Stomach (tissue), 9 donors: ENCODE results near the gene PCNP. TPM values are rescaled to one million over a fixed set of nuclear protein-coding genes. Genes with fewer than 3 reads are reported as not detected.
"Not testable (repeated sequence)": the region's sequence is repeated elsewhere in the genome, so short reads cannot be mapped to it uniquely, and the experiment has no call there.

ENCODE experiments used
- DNase-seq, 2 donors: peaks; one replicate each; pipeline versions ENCODE4 v3.0.0 to v3.0.0-alpha.2; 2013 to 2019
- H3K27ac ChIP-seq, 5 donors: fragments of 200-600 bp in 4 of 5; sonication (generic) in 4 of 5; one replicate each; pipeline ENCODE4 v1.5.1; 2013 to 2019; ENCODE audit warnings: mild to moderate bottlenecking in 1 of 5, moderate library complexity in 1 of 5
- H3K27me3 ChIP-seq, 3 donors: fragments of 200-600 bp; sonication (generic); one replicate each; pipeline ENCODE4 v1.5.1; 2017 to 2019; ENCODE audit warnings: mixed run types in 1 of 3
- H3K36me3 ChIP-seq, 4 donors: fragments of 200-600 bp; sonication (generic); 1 replicate in 3 of 4; 2 replicates in 1 of 4; pipeline ENCODE4 v1.5.1; 2016 to 2019
- H3K4me1 ChIP-seq, 4 donors: fragments of 200-600 bp; sonication (generic); one replicate each; pipeline ENCODE4 v1.5.1; 2016 to 2019
- H3K4me3 ChIP-seq, 4 donors: fragments of 200-600 bp; sonication (generic) in 3 of 4; one replicate each; pipeline ENCODE4 v1.5.1; 2016 to 2019; ENCODE audit warnings: mild to moderate bottlenecking in 1 of 4
- H3K9me3 ChIP-seq, 4 donors: fragments of 200-600 bp; sonication (generic); one replicate each; pipeline ENCODE4 v1.5.1; 2016 to 2019
- CTCF ChIP-seq, 7 experiments: fragments of 450-650 bp in 4 of 7; fragments of 200-600 bp in 3 of 7; sonication (generic) in 3 of 7; IDR thresholded peaks; one replicate each; pipeline ENCODE4 v1.5.1; 2016 to 2019; ENCODE audit warnings: antibody characterized with exemption in 7 of 7, control low read depth in 2 of 7, mild to moderate bottlenecking in 1 of 7
- EP300 ChIP-seq: sonication (generic); formaldehyde crosslinking; IDR thresholded peaks from one replicate; pipeline ENCODE4 v1.6.1; 2017; ENCODE audit warnings: antibody characterized with exemption
- POLR2A ChIP-seq, 4 donors: fragments of 450-650 bp; IDR thresholded peaks; one replicate each; pipeline ENCODE4 v1.6.1; 2016; ENCODE audit warnings: antibody characterized with exemption in 4 of 4, control low read depth in 2 of 4, mild to moderate bottlenecking in 1 of 4, moderate library complexity in 1 of 4
- POLR2AphosphoS5 ChIP-seq, 3 donors: sonication (generic); formaldehyde crosslinking; IDR thresholded peaks; one replicate each; pipeline ENCODE4 v1.6.1; 2016; ENCODE audit warnings: antibody characterized with exemption in 3 of 3
- WGBS, 5 donors: extraction: QIAGEN DNeasy Blood & Tissue Kit in 3 of 5; methylation state at CpG; one replicate each; pipeline versions ENCODE4 v1.1.5 to v1.1.7; 2013 to 2018; 5-methylcytosine and 5-hydroxymethylcytosine counted together
- intact Hi-C: fragments of 100-400 bp; cut with DNase I; formaldehyde crosslinking; loops from one replicate; pipeline ENCODE4 v1.15.1; 2023; ENCODE audit warnings: low total_unique reads
- polyA plus RNA-seq, 3 donors: library from polyadenylated mRNA; stranded (reverse); fragments of 200-250 nt; gene quantifications; one replicate each; pipeline ENCODE4 v1.2.3, GENCODE V29; 2013
- total RNA-seq, 5 donors: library from RNA; depleted of rRNA; stranded (reverse); fragments of >200 nt; gene quantifications; one replicate each; pipeline versions ENCODE4 v1.1.0 to v1.2.3, GENCODE V29; 2014 to 2016
- donor health status: healthy with polysubstance abuse.
- donor health status: Bipolar disorder and iron deficiency.
- donor health status: healthy.

PCNP gene
- total and polyA plus RNA-seq, 8 donors: 21.7 to 163 (median 87.4) TPM

GRCh38 chr3:101602731-101603130 lies 28.8 kb downstream of the PCNP start:
- H3K4me3 ChIP-seq: no peak overlapping the region
- H3K36me3 ChIP-seq: peaks cover 0 to 8% (median 0%) of the 10 kb centered on the region in 4 donors
- no peaks in the 10 kb centered on the region for H3K4me1 ChIP-seq
- WGBS, 5 donors: 88 to 97% (median 91%) methylated on average over 3 of the region's 3 CpGs
- intact Hi-C loops: no loop called here
- TF ChIP-seq POLR2A (IDR thresholded peaks at IDR 0.05) (no peak), POLR2AphosphoS5 (IDR thresholded peaks at IDR 0.05) (no peak)
- no peaks in the 10 kb centered on the region for H3K27me3 ChIP-seq
- no peaks in the 10 kb centered on the region for H3K9me3 ChIP-seq
- H3K27ac ChIP-seq: no peak overlapping the region
- no peak for DNase-seq

GRCh38 chr3:101603184-101603583 lies 29.2 kb downstream of the PCNP start:
- intact Hi-C loops: no loop called here
- 96 to 100% (median 100%) methylated on average over 1 of the region's 1 CpG for WGBS, 5 donors

GRCh38 chr3:101605398-101605797 lies 31.4 kb downstream of the PCNP start:
- WGBS, 5 donors: 64 to 74% (median 66%) methylated on average over 10 of the region's 10 CpGs
- DNase-seq, H3K36me3 ChIP-seq, H3K9me3 ChIP-seq, H3K4me1 ChIP-seq, H3K27me3 ChIP-seq, H3K27ac ChIP-seq, H3K4me3 ChIP-seq, intact Hi-C loops: not testable (repeated sequence)

More at GRCh38 chr3:101603184-101603583, 29.2 kb downstream of the PCNP start:
- Histone ChIP-seq H3K27ac (no peak overlapping the region), H3K27me3 (no peaks in the 10 kb centered on the region), H3K9me3 (no peaks in the 10 kb centered on the region), H3K4me3 (no peak overlapping the region), H3K36me3 (peaks cover 0 to 6% (median 0%) of the 10 kb centered on the region in 4 donors), H3K4me1 (no peaks in the 10 kb centered on the region)
- TF ChIP-seq EP300 (no peak), POLR2AphosphoS5 (IDR thresholded peaks at IDR 0.05) (no peak), POLR2A (IDR thresholded peaks at IDR 0.05) (no peak), CTCF (IDR thresholded peaks at IDR 0.05) (no peak)
- no peak for DNase-seq

GRCh38 chr3:101611023-101611422 lies 37.0 kb downstream of the PCNP start:
- TF ChIP-seq POLR2AphosphoS5 (IDR thresholded peaks at IDR 0.05) (no peak), CTCF (IDR thresholded peaks at IDR 0.05) (no peak), EP300 (no peak), POLR2A (IDR thresholded peaks at IDR 0.05) (no peak)
- intact Hi-C loops: no loop called here
- DNase-seq: no peak
- Histone ChIP-seq H3K36me3 (no peaks in the 10 kb centered on the region), H3K4me3 (no peak overlapping the region), H3K4me1 (no peaks in the 10 kb centered on the region), H3K27ac (no peak overlapping the region), H3K9me3 (no peaks in the 10 kb centered on the region), H3K27me3 (no peaks in the 10 kb centered on the region)
- WGBS, 5 donors: 70 to 83% (median 78%) methylated on average over 2 of the region's 2 CpGs

- WGBS, 5 donors: 78 to 91% (median 86%) methylated on average over 8 to 9 of the region's 9 CpGs
- H3K27ac ChIP-seq, H3K36me3 ChIP-seq, intact Hi-C loops, H3K4me3 ChIP-seq, H3K27me3 ChIP-seq, H3K4me1 ChIP-seq, DNase-seq, H3K9me3 ChIP-seq: not testable (repeated sequence)
Observed at GRCh38 chr3:101613014-101613413, 39.0 kb downstream of the PCNP start.

GRCh38 chr3:101615525-101615924 lies 41.5 kb downstream of the PCNP start:
- Histone ChIP-seq H3K4me1 (no peaks in the 10 kb centered on the region), H3K27ac (no peak overlapping the region), H3K4me3 (no peak overlapping the region), H3K9me3 (peaks cover 0 to 4% (median 0%) of the 10 kb centered on the region in 4 donors), H3K36me3 (no peaks in the 10 kb centered on the region), H3K27me3 (no peaks in the 10 kb centered on the region)
- TF ChIP-seq POLR2AphosphoS5 (IDR thresholded peaks at IDR 0.05) (no peak), EP300 (no peak), CTCF (IDR thresholded peaks at IDR 0.05) (no peak), POLR2A (IDR thresholded peaks at IDR 0.05) (no peak)
- DNase-seq: no peak
- intact Hi-C loops: no loop called here
- WGBS, 5 donors: 91 to 98% (median 95%) methylated on average over 6 of the region's 6 CpGs
